SW 1271 (cell line): ENCODE results near the gene TPPP2.
"Not testable (repeated sequence)": the region's sequence is repeated elsewhere in the genome, so short reads cannot be mapped to it uniquely, and the experiment has no call there.

Experiments used
- DNase-seq, 2 experiments: peaks; one replicate each; lab custom pipeline; 2025; lab: John Stamatoyannopoulos, UW

TPPP2 gene

DNA sequence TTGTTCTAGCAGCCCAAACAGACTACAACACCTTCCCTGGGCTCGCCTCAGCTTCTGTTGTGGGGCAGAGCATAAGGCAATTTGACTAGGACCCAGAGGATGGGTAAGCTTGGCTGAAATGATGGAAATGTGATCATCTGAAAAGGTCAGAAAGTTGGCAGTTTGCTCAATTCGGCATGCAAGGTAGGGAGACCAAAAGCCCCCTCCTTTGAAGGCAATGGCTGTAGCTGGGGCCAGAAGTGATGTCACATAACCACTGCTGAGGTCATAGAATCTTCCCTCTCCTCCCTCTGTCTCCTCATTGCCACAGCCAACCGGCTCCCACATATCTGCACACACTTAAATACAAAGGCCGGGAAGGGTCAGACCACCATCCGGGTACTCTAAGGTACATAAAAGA is at the start of gene TPPP2:
TSS of gene TPPP2 (plus strand) at position 301 of the 400 bp plus-strand sequence. CDS start 365 bp downstream, outside the sequence.
- no peak for DNase-seq

GRCh38 chr14:20980906-20981305 is 49.1 kb upstream of the TPPP2 start:
- no peak for DNase-seq

DNA sequence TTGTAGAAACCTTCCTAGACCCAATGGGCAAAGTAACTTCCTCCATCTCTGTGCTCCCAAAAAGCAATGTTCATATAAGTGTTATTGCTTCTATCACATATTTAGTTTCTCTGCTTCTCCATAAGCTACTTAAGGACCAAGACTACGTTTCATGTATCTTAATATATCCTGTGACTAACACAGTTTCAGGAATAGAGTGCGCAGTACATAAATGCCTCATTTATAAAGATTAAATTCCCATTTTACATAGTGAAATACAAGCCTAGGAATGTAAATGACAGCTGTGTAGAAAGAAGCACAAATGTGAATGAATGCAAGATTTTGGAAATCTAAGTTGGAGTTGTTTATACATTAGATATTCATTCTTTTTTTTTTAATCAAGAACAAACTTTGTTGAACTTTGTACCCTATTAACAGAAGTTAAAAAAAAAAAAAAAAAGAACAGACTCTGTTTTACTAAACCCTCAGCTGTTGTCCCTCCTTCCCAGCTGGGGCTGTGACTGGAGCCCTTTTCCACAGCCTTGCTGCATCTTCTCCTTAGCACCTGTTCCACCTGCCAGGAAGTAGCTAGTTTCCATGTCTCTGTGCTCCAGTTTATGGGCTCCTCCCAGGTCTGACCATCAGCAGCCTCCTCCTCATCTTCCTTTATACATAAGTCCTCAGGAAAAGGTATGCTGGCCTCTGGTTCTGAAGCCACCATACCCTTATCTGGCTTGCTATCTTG is 47.2 kb upstream of the TPPP2 start:
- no peak for DNase-seq

- DNase-seq: not testable (repeated sequence)
These were observed 44.4 kb upstream of the TPPP2 start for GRCh38 chr14:20985650-20986049.

DNA sequence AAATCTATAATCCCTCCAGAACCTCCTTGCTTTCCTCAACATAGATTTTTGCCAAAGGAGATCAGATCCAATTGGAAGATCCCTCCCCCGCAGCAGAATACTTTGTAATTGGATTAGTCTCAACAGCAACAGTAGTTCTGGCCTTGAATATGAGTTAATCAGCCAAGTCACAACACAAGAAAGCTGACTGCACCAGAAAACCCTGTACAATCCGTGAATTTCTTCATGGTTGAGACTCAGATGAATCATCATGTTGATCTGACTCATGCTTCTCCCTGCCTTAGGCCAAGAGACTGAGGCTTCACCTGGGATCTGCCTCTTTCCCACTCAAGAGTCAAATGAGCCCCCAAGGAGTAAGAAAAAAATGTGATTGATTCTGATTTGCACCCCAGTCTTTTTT is 43.2 kb upstream of the TPPP2 start:
- peak; percentile 33 to 77 for DNase-seq

- DNase-seq: no peak
These were observed 41.1 kb upstream of the TPPP2 start for GRCh38 chr14:20988717-20989470.

DNA sequence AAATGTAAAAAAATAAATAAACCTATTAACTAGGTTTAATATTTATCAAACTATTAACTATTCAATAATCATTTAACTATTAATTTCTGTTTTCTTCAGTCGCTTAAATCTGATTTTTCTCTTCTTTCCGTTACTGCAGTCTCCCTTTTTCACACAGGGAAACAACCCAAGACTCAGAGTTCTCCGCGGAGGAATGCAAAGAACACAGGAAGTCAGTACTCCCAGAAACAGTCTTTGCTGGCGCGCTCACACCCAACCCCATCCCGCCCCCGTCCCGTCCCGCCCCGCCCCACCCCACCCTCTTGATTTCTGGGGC is 40.6 kb upstream of the TPPP2 start:
- DNase-seq: no peak

DNA sequence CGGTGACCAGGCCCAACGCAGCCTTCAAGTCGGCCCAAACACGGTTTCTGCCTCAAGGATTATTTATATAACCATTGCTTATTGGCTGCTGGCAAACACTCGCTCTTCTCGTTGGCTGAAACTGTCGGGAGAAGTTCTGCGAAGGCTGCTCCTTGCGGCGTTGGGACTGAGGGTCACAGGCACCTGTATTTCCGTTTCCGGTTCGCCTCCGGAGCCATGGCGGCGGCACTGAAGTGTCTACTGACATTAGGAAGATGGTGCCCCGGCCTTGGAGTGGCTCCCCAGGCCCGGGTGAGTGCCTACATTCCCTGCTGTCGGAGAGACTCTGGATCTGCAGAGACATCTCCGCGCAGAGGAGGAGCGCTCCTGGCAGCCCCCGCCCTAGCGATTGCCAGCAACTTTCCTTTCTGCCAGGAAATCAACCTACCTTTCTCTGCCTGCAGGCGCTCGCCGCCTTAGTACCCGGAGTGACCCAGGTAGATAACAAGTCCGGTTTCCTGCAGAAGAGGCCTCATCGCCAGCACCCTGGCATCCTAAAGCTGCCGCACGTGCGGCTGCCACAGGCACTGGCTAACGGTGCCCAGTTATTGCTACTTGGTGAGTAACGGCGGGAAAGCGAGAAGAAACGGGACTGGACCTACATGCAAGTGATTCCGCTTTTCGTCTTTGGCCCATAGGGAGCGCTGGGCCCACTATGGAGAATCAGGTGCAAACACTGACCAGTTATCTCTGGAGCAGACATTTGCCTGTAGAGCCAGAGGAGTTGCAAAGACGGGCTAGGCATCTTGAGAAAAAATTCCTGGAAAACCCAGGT is 40.0 kb upstream of the TPPP2 start, which contains the start of gene METTL17:
TSS of gene METTL17 (plus strand) at position 194 of the 814 bp plus-strand sequence. CDS start at position 217, 23 bp downstream.
- DNase-seq: peak; percentile 97 to 98

- DNase-seq: no peak
These were observed 33.5 kb upstream of the TPPP2 start for GRCh38 chr14:20996521-20996920.

- no peak for DNase-seq
These were observed 32.9 kb upstream of the TPPP2 start for GRCh38 chr14:20997115-20997514.

- no peak for DNase-seq
These were observed 32.5 kb upstream of the TPPP2 start for GRCh38 chr14:20997564-20997963.

GRCh38 chr14:20998139-20998538 is 31.9 kb upstream of the TPPP2 start:
- no peak for DNase-seq

DNA sequence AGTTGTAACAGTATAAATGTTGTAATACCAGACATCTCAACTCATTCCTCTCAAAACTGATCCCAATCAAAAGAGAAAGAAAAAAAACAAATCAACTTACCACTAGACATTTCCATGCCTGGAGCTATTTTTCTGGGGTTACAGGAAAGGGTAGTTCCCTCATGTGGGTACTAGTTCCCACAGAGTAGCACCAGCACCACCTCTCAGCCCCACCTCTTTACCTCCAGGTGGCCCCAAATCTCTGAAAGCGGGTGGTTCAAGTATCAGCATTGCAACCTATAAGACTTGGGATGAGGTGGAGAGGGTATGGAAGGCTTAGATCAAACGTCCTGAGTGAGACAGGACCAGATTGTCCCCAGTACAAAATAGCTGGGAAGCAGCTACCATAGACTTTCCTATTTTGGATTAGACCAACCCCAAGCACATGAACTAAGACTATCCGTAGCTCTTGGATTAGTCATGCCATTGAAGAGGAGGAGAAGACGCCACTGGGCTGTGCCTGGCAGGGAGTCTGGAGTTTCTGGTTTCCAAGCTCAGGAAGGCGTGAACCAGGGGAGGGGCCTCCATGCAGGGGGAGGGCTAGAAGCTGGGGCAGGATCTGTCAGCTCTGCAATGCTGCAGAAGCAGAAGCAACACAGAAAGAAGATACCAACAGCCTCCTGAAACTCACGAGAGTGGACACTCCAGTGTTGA is 31.2 kb upstream of the TPPP2 start, which contains the start of gene SLC39A2:
TSS of gene SLC39A2 (plus strand) at position 620 of the 693 bp plus-strand sequence. CDS start 154 bp downstream, outside the sequence.
- no peak for DNase-seq

DNA sequence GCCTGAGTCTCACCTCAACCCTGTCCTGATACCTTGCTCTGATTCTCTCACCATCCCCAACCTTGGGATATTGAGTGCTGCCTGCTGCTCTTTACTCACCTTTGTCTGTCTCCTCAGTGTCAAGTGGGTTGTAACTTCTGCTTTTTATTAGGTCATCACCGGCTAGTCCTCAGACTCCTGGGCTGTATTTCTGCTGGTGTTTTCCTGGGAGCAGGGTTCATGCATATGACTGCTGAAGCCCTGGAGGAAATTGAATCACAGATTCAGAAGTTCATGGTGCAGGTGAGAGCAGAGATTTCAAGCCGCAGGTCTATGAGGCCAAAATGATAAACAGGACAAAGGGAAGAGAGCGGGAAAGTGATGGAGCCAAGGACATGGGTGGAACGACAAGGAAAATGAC is 30.4 kb upstream of the TPPP2 start:
- no peak for DNase-seq

GRCh38 chr14:21001218-21001617 is 28.8 kb upstream of the TPPP2 start:
- no peak for DNase-seq

- DNase-seq: no peak
These were observed 26.1 kb upstream of the TPPP2 start for GRCh38 chr14:21003788-21004346.

GRCh38 chr14:21009721-21010120 is 20.3 kb upstream of the TPPP2 start:
- not testable (repeated sequence) for DNase-seq

DNA sequence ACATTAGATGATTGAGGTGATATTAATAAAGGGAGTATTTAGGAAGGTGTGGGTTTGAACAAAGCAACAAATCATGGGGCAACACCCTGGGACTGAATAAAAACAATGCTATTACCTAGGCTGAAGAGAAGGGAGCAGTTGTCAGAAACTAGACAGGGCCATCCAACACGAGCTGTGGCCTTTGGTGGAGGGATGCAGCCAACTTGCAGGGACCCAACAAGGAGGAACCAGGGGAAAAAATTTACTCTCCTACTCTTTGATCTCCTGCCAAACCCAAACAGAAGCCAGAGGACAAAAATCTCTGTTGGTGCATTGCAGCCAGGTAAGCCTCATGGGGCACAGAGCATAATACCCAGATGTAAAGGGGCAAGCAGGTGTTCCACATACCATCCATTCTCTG is 18.9 kb upstream of the TPPP2 start:
- DNase-seq: no peak

- DNase-seq: peak; percentile 26 to 79
These were observed 15.2 kb upstream of the TPPP2 start for GRCh38 chr14:21014761-21015190.

GRCh38 chr14:21015312-21015711 is 14.7 kb upstream of the TPPP2 start:
- DNase-seq: no peak

GRCh38 chr14:21016413-21017190 is 13.4 kb upstream of the TPPP2 start:
- no peak for DNase-seq
